Measurements from ENCODE around the gene DEDD.
A peak's percentile ranks its signal among the peaks of the same experiment; 100 is the strongest.

The DEDD gene

DNA sequence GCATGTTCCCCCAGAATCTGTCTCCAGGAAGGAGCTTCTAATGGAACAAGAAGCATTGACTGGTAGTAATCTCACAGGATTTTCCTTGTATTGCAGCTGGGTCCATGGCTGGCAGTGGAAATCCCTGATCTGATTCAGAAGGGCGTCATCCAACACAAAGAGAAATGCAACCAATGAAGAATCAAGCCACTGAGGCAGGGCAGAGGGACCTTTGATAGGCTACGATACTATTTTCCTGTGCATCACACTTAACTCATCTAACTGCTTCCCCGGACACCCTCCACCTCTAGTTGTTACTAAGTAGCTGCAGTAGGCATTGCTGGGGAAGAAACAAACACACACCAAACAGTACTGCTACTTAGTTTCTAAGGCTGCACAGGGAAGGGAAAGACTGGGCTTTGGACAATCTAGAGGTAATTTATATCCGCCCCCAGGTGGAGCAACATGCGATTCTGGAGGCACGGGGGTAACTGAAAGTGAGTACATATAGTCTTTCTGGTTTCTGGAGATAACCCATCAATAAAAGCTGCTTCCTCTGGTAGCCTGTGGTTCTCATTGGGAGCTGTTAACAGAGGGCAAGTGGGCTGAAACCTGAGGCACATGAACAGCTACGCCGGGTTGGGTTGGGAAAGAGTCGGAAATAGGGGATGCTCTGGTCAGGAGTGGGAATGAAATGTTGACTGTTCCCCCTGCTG lies 26.0 kb upstream of the DEDD start:
- TF ChIP-seq POLR2A (IDR thresholded peaks at IDR 0.05; ENCODE audit: low read depth, low read length), result no peak
- no peak for DNase-seq (ENCODE audit: insufficient read length, low spot score)
- FAIRE-seq, result no peak

GRCh38 chr1:161157867-161158266 lies 25.4 kb upstream of the DEDD start:
- DNase-seq (ENCODE audit: insufficient read length, low spot score) (no peak), FAIRE-seq (no peak)
- TF ChIP-seq POLR2A (IDR thresholded peaks at IDR 0.05; ENCODE audit: low read depth, low read length), result no peak

DNA sequence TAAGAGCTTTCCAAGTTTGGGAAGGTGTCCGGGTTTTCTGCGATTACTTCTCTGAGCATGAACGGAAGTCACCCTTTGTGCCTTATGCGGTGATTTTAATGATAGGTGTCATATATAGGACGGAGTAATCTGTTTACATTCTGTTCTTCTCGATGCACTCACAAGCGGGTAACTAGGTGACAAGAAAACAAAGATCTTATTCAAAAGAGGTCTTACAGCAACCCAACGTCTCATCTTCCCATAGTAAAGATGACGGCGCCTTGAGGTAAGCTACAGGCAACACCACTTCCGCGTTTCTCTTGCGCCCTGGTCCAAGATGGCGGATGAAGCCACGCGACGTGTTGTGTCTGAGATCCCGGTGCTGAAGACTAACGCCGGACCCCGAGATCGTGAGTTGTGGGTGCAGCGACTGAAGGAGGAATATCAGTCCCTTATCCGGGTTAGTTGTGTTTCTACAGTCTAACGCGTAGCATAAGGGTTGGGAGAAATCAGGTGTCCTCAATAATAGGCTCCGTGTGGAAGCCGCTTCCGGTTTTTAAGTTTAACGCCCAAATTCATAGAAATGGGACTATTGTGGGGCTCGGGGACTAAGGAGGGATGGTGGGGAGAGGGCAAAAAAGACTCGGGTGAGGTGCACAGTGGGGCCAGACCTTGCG lies 21.3 kb upstream of the DEDD start, which contains the start of gene UFC1:
TSS of gene UFC1 (plus strand) at position 297 of the 656 bp plus-strand sequence. CDS start at position 317, 20 bp downstream.
- DNase-seq (ENCODE audit: insufficient read length, low spot score) (peak; percentile 70), FAIRE-seq (no peak)
- peak; percentile 64 for TF ChIP-seq POLR2A (IDR thresholded peaks at IDR 0.05; ENCODE audit: low read depth, low read length)

GRCh38 chr1:161153176-161153575 lies 20.7 kb upstream of the DEDD start:
- FAIRE-seq, result no peak
- no peak for TF ChIP-seq POLR2A (IDR thresholded peaks at IDR 0.05; ENCODE audit: low read depth, low read length)
- DNase-seq (ENCODE audit: insufficient read length, low spot score), result no peak

DNA sequence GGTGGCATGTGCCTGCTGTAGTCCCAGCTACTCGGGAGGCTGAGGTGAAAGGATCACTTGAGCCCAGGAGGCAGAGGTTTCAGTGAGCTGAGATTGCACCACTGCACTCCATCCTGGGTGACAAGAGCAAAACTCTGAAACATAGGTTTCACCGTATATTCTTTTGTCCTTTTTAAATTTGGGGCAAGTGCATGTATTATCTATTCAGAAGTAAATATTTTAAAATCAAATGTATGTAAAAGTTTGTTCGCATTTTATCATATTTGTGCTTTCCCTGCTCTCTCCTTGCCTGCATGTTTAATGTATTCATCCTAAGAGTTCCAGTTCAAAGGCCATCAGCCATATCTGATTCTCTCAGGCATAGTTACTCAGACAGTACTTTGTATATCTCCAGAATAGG lies 13.4 kb upstream of the DEDD start:
- no peak for FAIRE-seq
- TF ChIP-seq POLR2A (IDR thresholded peaks at IDR 0.05; ENCODE audit: low read depth, low read length), result no peak
- DNase-seq (ENCODE audit: insufficient read length, low spot score), result no peak

GRCh38 chr1:161140755-161141400 lies 8.4 kb upstream of the DEDD start:
- FAIRE-seq (no peak), DNase-seq (ENCODE audit: insufficient read length, low spot score) (no peak)
- no peak for TF ChIP-seq POLR2A (IDR thresholded peaks at IDR 0.05; ENCODE audit: low read depth, low read length)

GRCh38 chr1:161139766-161140165 lies 7.3 kb upstream of the DEDD start:
- DNase-seq (ENCODE audit: insufficient read length, low spot score) (no peak), FAIRE-seq (no peak)
- TF ChIP-seq POLR2A (IDR thresholded peaks at IDR 0.05; ENCODE audit: low read depth, low read length), result no peak

DNA sequence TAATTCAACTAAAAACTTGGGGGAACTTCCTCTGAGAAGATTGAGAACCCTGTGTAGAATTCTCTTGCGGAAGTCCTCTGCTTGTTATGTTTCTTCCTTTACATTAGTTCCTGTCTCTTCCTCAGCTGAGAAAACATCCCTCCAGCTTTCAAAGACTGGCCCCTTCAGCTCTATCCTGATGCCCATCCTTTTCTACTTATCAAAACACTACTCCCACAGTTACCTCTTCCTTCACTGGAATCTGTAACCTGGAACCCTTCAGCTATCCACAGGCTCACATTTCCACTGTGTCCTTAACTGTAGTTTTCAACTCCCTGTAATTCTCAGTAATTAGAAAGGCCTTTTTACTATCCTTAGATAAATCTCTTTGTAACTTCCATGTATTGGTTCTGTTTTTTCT lies 6.0 kb upstream of the DEDD start:
- FAIRE-seq (no peak), DNase-seq (ENCODE audit: insufficient read length, low spot score) (no peak)
- TF ChIP-seq POLR2A (IDR thresholded peaks at IDR 0.05; ENCODE audit: low read depth, low read length), result no peak

DNA sequence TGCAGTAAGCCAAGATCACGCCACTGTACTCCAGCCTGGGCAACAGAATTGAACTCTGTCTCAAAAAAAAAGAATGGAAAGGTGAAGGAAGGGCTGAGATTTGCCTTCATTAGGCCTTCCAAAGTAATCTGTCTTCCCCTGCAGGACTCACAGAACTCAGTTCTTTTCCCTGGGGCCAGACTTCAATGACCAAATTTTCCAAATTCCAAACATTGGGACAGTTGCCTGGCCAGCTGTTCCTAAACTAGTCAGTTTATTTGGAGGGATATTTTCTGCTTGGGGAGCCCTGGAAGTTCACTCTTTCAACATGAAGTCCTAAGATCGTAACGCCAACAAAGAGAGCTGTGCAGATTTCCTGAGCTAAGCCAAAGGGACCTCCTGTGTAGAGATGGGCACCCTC lies 5.4 kb upstream of the DEDD start:
- no peak for TF ChIP-seq POLR2A (IDR thresholded peaks at IDR 0.05; ENCODE audit: low read depth, low read length)
- DNase-seq (ENCODE audit: insufficient read length, low spot score) (no peak), FAIRE-seq (no peak)

GRCh38 chr1:161133220-161133740 lies 813 bp upstream of the DEDD start:
- FAIRE-seq (no peak), DNase-seq (ENCODE audit: insufficient read length, low spot score) (no peak)
- TF ChIP-seq POLR2A (IDR thresholded peaks at IDR 0.05; ENCODE audit: low read depth, low read length), result no peak

- no peak for TF ChIP-seq POLR2A (IDR thresholded peaks at IDR 0.05; ENCODE audit: low read depth, low read length)
- DNase-seq (ENCODE audit: insufficient read length, low spot score) (no peak), FAIRE-seq (no peak)
Measured at GRCh38 chr1:161131523-161132409, 701 bp downstream of the DEDD start.

GRCh38 chr1:161130266-161130665 lies 2.2 kb downstream of the DEDD start:
- no peak for FAIRE-seq

DNA sequence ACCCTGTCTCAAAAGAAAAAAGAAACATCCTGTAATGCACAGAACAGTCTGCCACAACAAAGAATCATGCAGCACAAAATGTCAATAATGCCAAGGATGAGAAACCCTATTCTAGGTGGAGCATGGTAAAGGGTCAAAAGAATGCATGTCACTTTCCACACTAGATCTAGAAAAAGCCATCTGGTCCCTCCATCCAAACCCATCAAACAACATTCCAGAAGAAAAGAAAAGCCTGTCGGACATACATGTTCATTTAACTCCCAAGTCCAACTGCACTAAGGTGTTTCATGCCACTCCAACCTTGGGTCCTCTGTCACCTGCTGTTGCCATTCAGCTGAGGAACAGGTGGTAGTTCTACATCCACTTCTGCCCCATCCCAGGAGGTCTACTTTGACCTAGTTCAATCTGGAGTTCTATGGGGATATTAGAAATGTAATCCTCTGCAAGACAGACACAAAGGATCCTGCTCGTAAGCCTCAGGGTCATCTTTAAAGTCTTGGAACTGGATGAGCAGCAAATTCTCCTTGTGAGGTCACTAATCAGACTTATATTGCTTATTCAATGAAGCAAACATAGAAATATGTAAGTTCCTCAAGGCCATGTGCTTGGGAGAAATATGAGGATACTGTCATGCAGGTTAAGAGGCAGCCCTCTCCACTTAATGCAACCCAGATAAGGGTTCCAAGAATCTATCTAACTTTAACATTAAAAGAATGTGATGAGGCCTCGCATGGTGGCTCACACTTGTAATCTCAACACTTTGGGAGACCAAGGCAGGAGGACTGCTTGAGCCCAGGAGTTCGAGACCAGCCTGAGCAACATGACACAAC lies 3.7 kb downstream of the DEDD start:
- FAIRE-seq (no peak), DNase-seq (ENCODE audit: insufficient read length, low spot score) (no peak)
- TF ChIP-seq POLR2A (IDR thresholded peaks at IDR 0.05; ENCODE audit: low read depth, low read length), result no peak

More at GRCh38 chr1:161130266-161130665, 2.2 kb downstream of the DEDD start:
- no peak for DNase-seq (ENCODE audit: insufficient read length, low spot score)
- TF ChIP-seq POLR2A (IDR thresholded peaks at IDR 0.05; ENCODE audit: low read depth, low read length), result no peak

All from H54 (cell line).